GM12878 (cell line): ENCODE data around the gene KLHL5. TPM values are rescaled to one million over a fixed set of nuclear protein-coding genes. Genes with fewer than 3 reads are reported as not detected.
"Not testable (repeated sequence)": the region's sequence is repeated elsewhere in the genome, so short reads cannot be mapped to it uniquely, and the experiment has no call there.

Source experiments
- ATAC-seq: fragments of 200-7000 bp; cut with Tn5 transposase; 3 replicates; pipeline ENCODE4 v1.9.1; 2020; ENCODE audit warnings: mild to moderate bottlenecking, moderate library complexity
- BruUV-seq: library from RNA; stranded (reverse); fragments of 400-500 nt; replicated peaks from 2 replicates; lab custom pipeline; 2021; lab: Mats Ljungman, UMichigan
- CTCF ChIA-PET: fragments of 300-600 bp; sonication (Branson Sonifier 250); formaldehyde crosslinking; extraction: SDS; loops from one replicate; lab custom pipeline; 2021; ENCODE audit warnings: inconsistent platforms; lab: Yijun Ruan, JAX
- POLR2A ChIA-PET: fragments of 350-600 bp; formaldehyde crosslinking; extraction: SDS; loops from one replicate; lab custom pipeline; 2021; ENCODE audit warnings: inconsistent platforms; lab: Charles Lee
- RAD21 ChIA-PET: fragments of 300-600 bp; sonication (Branson Sonifier 250); formaldehyde crosslinking; loops from one replicate; lab custom pipeline; 2023; ENCODE audit warnings: antibody characterized with exemption; ENCODE audit not compliant: unreplicated experiment; lab: Charles Lee
- SMC1A ChIA-PET: fragments of 300-600 bp; sonication (Branson Sonifier 250); formaldehyde crosslinking; loops from one replicate; lab custom pipeline; 2023; ENCODE audit not compliant: unreplicated experiment, uncharacterized antibody; lab: Charles Lee
- DNase-seq: peaks from one replicate; pipeline ENCODE4 v3.0.0-alpha.2; 2011; ENCODE audit warnings: low read depth, low spot score
- FAIRE-seq: peaks from 3 replicates; lab custom pipeline; 2011; peaks lifted over from hg19 to GRCh38; lab: Jason Lieb, UNC
- H2AFZ ChIP-seq: 2 replicates; pipeline ENCODE4 v1.6.0; 2011; ENCODE audit warnings: low read depth, low read length, control low read depth; ENCODE audit not compliant: control insufficient read depth
- H3K27ac ChIP-seq: 2 replicates; pipeline ENCODE4 v1.5.1; 2011; ENCODE audit warnings: control low read depth; ENCODE audit not compliant: control insufficient read depth, insufficient read depth
- H3K27me3 ChIP-seq, 2 experiments: replicated peaks in 1 of 2; 2 replicates each; pipeline versions ENCODE4 v1.6.0 to v1.6.1; 2011; ENCODE audit warnings: low read length in 1 of 2; ENCODE audit not compliant: control insufficient read depth in 2 of 2, insufficient read depth in 2 of 2
- H3K36me3 ChIP-seq, 2 experiments: 2 replicates each; pipeline ENCODE4 v1.5.1; 2011; ENCODE audit warnings: low read length in 1 of 2; ENCODE audit not compliant: control insufficient read depth in 2 of 2, insufficient read depth in 2 of 2
- H3K4me1 ChIP-seq: 2 replicates; pipeline ENCODE4 v1.6.1; 2011; ENCODE audit warnings: mild to moderate bottlenecking, low read length, moderate library complexity, mixed read lengths; ENCODE audit not compliant: control insufficient read depth, insufficient read depth
- H3K4me2 ChIP-seq: 2 replicates; pipeline ENCODE4 v1.6.0; 2011; ENCODE audit warnings: control low read depth; ENCODE audit not compliant: control insufficient read depth, insufficient read depth
- H3K4me3 ChIP-seq: fragments of 200-600 bp; sonication (generic); 2 replicates; pipeline ENCODE4 v1.5.1; 2016
- H3K79me2 ChIP-seq: 2 replicates; pipeline ENCODE4 v1.6.0; 2011; ENCODE audit warnings: low read length; ENCODE audit not compliant: control insufficient read depth, insufficient read depth
- H3K9ac ChIP-seq: 2 replicates; pipeline ENCODE4 v1.8.0; 2011; ENCODE audit warnings: low read length, control low read depth, mixed read lengths; ENCODE audit not compliant: control insufficient read depth, insufficient read depth
- H3K9me3 ChIP-seq: replicated peaks from 3 replicates; pipeline ENCODE4 v1.5.1; 2011; ENCODE audit warnings: mild to moderate bottlenecking, low read length; ENCODE audit not compliant: control insufficient read depth, insufficient read depth
- H4K20me1 ChIP-seq: 2 replicates; pipeline ENCODE4 v1.6.0; 2011; ENCODE audit not compliant: control insufficient read depth, insufficient read depth
- HDGF ChIP-seq: fragments of 450-650 bp; IDR thresholded peaks from 2 replicates; pipeline ENCODE4 v1.6.1; 2016; ENCODE audit warnings: antibody characterized with exemption
- MLLT1 ChIP-seq: fragments of 450-650 bp; IDR thresholded peaks from 2 replicates; pipeline ENCODE4 v1.6.1; 2016; ENCODE audit warnings: mild to moderate bottlenecking
- NKRF ChIP-seq: fragments of 450-650 bp; conservative IDR thresholded peaks from 2 replicates; pipeline ENCODE4 v1.6.1; 2017; ENCODE audit warnings: mild to moderate bottlenecking, moderate library complexity
- NR2F1 ChIP-seq: fragments of 450-650 bp; conservative IDR thresholded peaks from 2 replicates; pipeline ENCODE4 v1.6.1; 2017; ENCODE audit warnings: mild to moderate bottlenecking
- PAX8 ChIP-seq: fragments of 450-650 bp; IDR thresholded peaks from 2 replicates; pipeline ENCODE4 v1.6.1; 2017; ENCODE audit warnings: mild to moderate bottlenecking, moderate library complexity
- ZNF217 ChIP-seq: fragments of 450-650 bp; IDR thresholded peaks from 2 replicates; pipeline ENCODE4 v1.6.1; 2017; ENCODE audit warnings: antibody characterized with exemption, mild to moderate bottlenecking
- WGBS: methylation state at CpG from one replicate; pipeline ENCODE4 v1.1.6; 2016; ENCODE audit warnings: low lambda C conversion rate; ENCODE audit not compliant: insufficient replicate concordance, insufficient coverage; ENCODE audit errors: missing lambda C conversion rate; 5-methylcytosine and 5-hydroxymethylcytosine counted together
- in situ Hi-C: fragments of 300-500 bp; cut with MboI; formaldehyde crosslinking; loops from 9 replicates; pipeline ENCODE4 v1.14.3; 2018; ENCODE audit warnings: mixed read lengths
- intact Hi-C: fragments of 100-400 bp; cut with micrococcal nuclease; formaldehyde crosslinking; loops from one replicate; pipeline ENCODE4 v1.14.2; 2022; ENCODE audit not compliant: unreplicated experiment
- polyA plus RNA-seq, 11 experiments: library from polyadenylated mRNA; depleted of rRNA in 4 of 11; unstranded in 6 of 11; stranded (reverse) in 5 of 11; fragments of >200 nt; fragmentation: Nextera tagmentation in 4 of 11; fragmentation: Illumina TruSeq in 1 of 11; extraction: Ambion mirVana in 4 of 11; extraction: Trizol in 1 of 11; gene quantifications; 1 replicate in 1 of 11; 2 replicates in 10 of 11; pipeline versions ENCODE4 v1.2.1 to v1.2.3, GENCODE V29; 2011 to 2016; ENCODE audit warnings: inconsistent platforms in 2 of 11, missing spikeins in 2 of 11, low read depth in 1 of 11
- total RNA-seq, 4 experiments: library from RNA; depleted of rRNA in 3 of 4; stranded (reverse); fragments of >200 nt in 3 of 4; fragmentation: Illumina TruSeq in 1 of 4; extraction: Trizol in 1 of 4; gene quantifications; 2 replicates each; pipeline versions ENCODE4 v1.2.1 to v1.2.3, GENCODE V29; 2013 to 2021

Gene KLHL5
- total and polyA plus RNA-seq, 10 of the 15 experiments (the other 5 are each of a cell fraction or from before 2014, with no cell fraction given) = 4.7 to 27.3 (median 12.6) TPM

GRCh38 chr4:39031590-39032020, 30.4 kb upstream of the KLHL5 start:
- CTCF ChIA-PET = interaction anchor here (1.0 to 8.3 kb wide), 4 partner anchors 13 to 171 kb away, joined by 3 to 90 read pairs (median 7); no protein-coding TSS in a partner anchor
- DNase-seq = not testable (repeated sequence)
- H2AFZ ChIP-seq = peak overlapping the region; percentile 3

More at GRCh38 chr4:39031590-39032020, 30.4 kb upstream of the KLHL5 start:
- H3K27ac ChIP-seq = peak overlapping the region; percentile 88
- not testable (repeated sequence) for H4K20me1 ChIP-seq, H3K36me3 ChIP-seq, H3K9me3 ChIP-seq, H3K27me3 ChIP-seq
- ChIA-PET RAD21 (interaction anchor here (1.1 to 7.6 kb wide), 4 partner anchors 13 to 228 kb away, joined by 3 to 164 read pairs (median 19); no protein-coding TSS in a partner anchor), POLR2A (interaction anchor here (0.7 to 7.7 kb wide), 3 partner anchors 12 to 35 kb away, joined by 3 to 131 read pairs (median 3); no protein-coding TSS in a partner anchor)
- intact Hi-C loops = loop anchor here (2.0 to 5.0 kb wide), 6 partner anchors 13 to 269 kb away; partner anchors contain the start of gene TLR1
- H3K9ac ChIP-seq = peak overlapping the region; percentile 68
- peak overlapping the region; percentile 91 for H3K4me2 ChIP-seq
- peaks cover 26% of the 10 kb centered on the region for H3K4me1 ChIP-seq
- H3K4me3 ChIP-seq = peak overlapping the region; percentile 79
- WGBS = 3% methylated on average over 6 of the region's 6 CpGs
- TF ChIP-seq HDGF (peak; percentile 38; the same call in 1 of the 2 replicates), NR2F1 (peak; percentile 56), NKRF (0 out of 2 replicates have a peak, but pooled peaks have one; percentile 26), MLLT1 (peak; percentile 50; the same call in 1 of the 2 replicates), ZNF217 (peak; percentile 36; the same call in 1 of the 2 replicates), PAX8 (0 out of 2 replicates have a peak, but pooled peaks have one; percentile 9)
- TF ChIP-seq, all 136 proteins: peak for 6; not testable (repeated sequence) for 130
- in situ Hi-C loops = loop anchor here (10.0 to 25.0 kb wide), 2 partner anchors 269 to 593 kb away; no protein-coding TSS in a partner anchor
- BruUV-seq, FAIRE-seq: not testable (repeated sequence)
- H3K79me2 ChIP-seq = peaks cover 45% of the 10 kb centered on the region
- peak; percentile 6 for ATAC-seq
- SMC1A ChIA-PET = interaction anchor here (0.9 to 8.6 kb wide), 5 partner anchors 12 to 272 kb away, joined by 3 to 163 read pairs (median 7); partner anchors contain the start of gene TLR10
